HEK293 (cell line): Measurements from ENCODE around the gene INSRR.

Experiments used
- BCL11B ChIP-seq: fragments of 450-650 bp; formaldehyde crosslinking; IDR thresholded peaks from 2 replicates; pipeline ENCODE4 v1.5.1; 2016; ENCODE audit warnings: low read depth, missing biosample characterization, missing genetic modification characterization
- EGR2 ChIP-seq: fragments of 450-650 bp; formaldehyde crosslinking; IDR thresholded peaks from 2 replicates; pipeline ENCODE4 v1.5.1; 2016; ENCODE audit warnings: low read depth, missing biosample characterization, missing genetic modification characterization
- GLI2 ChIP-seq: fragments of 450-650 bp; formaldehyde crosslinking; IDR thresholded peaks from 2 replicates; pipeline ENCODE4; 2017; ENCODE audit warnings: missing biosample characterization, missing genetic modification characterization, low read depth, borderline replicate concordance
- GLIS2 ChIP-seq: fragments of 450-650 bp; formaldehyde crosslinking; IDR thresholded peaks from 2 replicates; pipeline ENCODE4 v1.5.1; 2016; ENCODE audit warnings: missing biosample characterization, missing genetic modification characterization
- KLF17 ChIP-seq: fragments of 450-650 bp; formaldehyde crosslinking; IDR thresholded peaks from 2 replicates; pipeline ENCODE4 v1.5.1; 2016; ENCODE audit warnings: missing biosample characterization, missing genetic modification characterization
- KLF7 ChIP-seq: fragments of 450-650 bp; formaldehyde crosslinking; IDR thresholded peaks from 2 replicates; pipeline ENCODE4 v1.5.1; 2016; ENCODE audit warnings: missing biosample characterization, missing genetic modification characterization, borderline replicate concordance
- KLF8 ChIP-seq: fragments of 450-650 bp; formaldehyde crosslinking; IDR thresholded peaks from 2 replicates; pipeline ENCODE4 v1.5.1; 2016; ENCODE audit warnings: missing biosample characterization, missing genetic modification characterization
- KLF9 ChIP-seq: fragments of 450-650 bp; formaldehyde crosslinking; IDR thresholded peaks from 2 replicates; pipeline ENCODE4 v1.5.1; 2016; ENCODE audit warnings: missing biosample characterization, missing genetic modification characterization, low read depth
- OSR2 ChIP-seq: fragments of 450-650 bp; formaldehyde crosslinking; IDR thresholded peaks from 2 replicates; pipeline ENCODE4 v1.5.1; 2016; ENCODE audit warnings: missing biosample characterization, missing genetic modification characterization
- PATZ1 ChIP-seq: fragments of 450-650 bp; formaldehyde crosslinking; IDR thresholded peaks from 2 replicates; pipeline ENCODE4 v1.5.1; 2016; ENCODE audit warnings: missing biosample characterization, missing genetic modification characterization
- PRDM1 ChIP-seq: fragments of 450-650 bp; formaldehyde crosslinking; IDR thresholded peaks from 2 replicates; pipeline ENCODE4; 2016; ENCODE audit warnings: missing biosample characterization, missing genetic modification characterization
- ZBTB21 ChIP-seq: fragments of 450-650 bp; formaldehyde crosslinking; IDR thresholded peaks from 2 replicates; pipeline ENCODE4 v1.5.1; 2017; ENCODE audit warnings: missing biosample characterization, missing genetic modification characterization
- ZBTB26 ChIP-seq: fragments of 450-650 bp; formaldehyde crosslinking; optimal IDR thresholded peaks from 2 replicates; pipeline ENCODE3; 2016; ENCODE audit warnings: missing biosample characterization, mild to moderate bottlenecking, missing genetic modification characterization
- ZBTB8A ChIP-seq: fragments of 450-650 bp; formaldehyde crosslinking; IDR thresholded peaks from 2 replicates; pipeline ENCODE4 v1.5.1; 2016; ENCODE audit warnings: missing biosample characterization, missing genetic modification characterization
- ZEB2 ChIP-seq: fragments of 450-650 bp; formaldehyde crosslinking; IDR thresholded peaks from 2 replicates; pipeline ENCODE4 v1.5.1; 2016; ENCODE audit warnings: missing biosample characterization, missing genetic modification characterization
- ZFHX2 ChIP-seq: fragments of 450-650 bp; formaldehyde crosslinking; conservative IDR thresholded peaks from 2 replicates; pipeline ENCODE4 v1.5.1; 2016; ENCODE audit warnings: missing biosample characterization, missing genetic modification characterization
- ZNF18 ChIP-seq: fragments of 450-650 bp; formaldehyde crosslinking; IDR thresholded peaks from 2 replicates; pipeline ENCODE4 v1.5.1; 2016; ENCODE audit warnings: missing biosample characterization, missing genetic modification characterization
- ZNF184 ChIP-seq: fragments of 450-650 bp; IDR thresholded peaks from 2 replicates; pipeline ENCODE4 v1.5.1; 2018; ENCODE audit warnings: missing biosample characterization, mild to moderate bottlenecking, missing genetic modification characterization
- ZNF335 ChIP-seq: fragments of 450-650 bp; formaldehyde crosslinking; conservative IDR thresholded peaks from 2 replicates; pipeline ENCODE4 v1.5.1; 2016; ENCODE audit warnings: missing biosample characterization, missing genetic modification characterization
- ZNF416 ChIP-seq: fragments of 450-650 bp; formaldehyde crosslinking; IDR thresholded peaks from 2 replicates; pipeline ENCODE4 v1.5.1; 2016; ENCODE audit warnings: missing biosample characterization, missing genetic modification characterization
- ZNF426 ChIP-seq: fragments of 450-650 bp; formaldehyde crosslinking; IDR thresholded peaks from 2 replicates; pipeline ENCODE4 v1.5.1; 2017; ENCODE audit warnings: missing biosample characterization, missing genetic modification characterization, mild to moderate bottlenecking, inconsistent platforms, moderate library complexity
- ZNF501 ChIP-seq: fragments of 450-650 bp; formaldehyde crosslinking; IDR thresholded peaks from 2 replicates; pipeline ENCODE4 v1.5.1; 2016; ENCODE audit warnings: missing biosample characterization, missing genetic modification characterization
- ZNF624 ChIP-seq: fragments of 450-650 bp; formaldehyde crosslinking; IDR thresholded peaks from 2 replicates; pipeline ENCODE4 v1.5.1; 2017; ENCODE audit warnings: missing biosample characterization, missing genetic modification characterization
- ZNF654 ChIP-seq: fragments of 450-650 bp; formaldehyde crosslinking; IDR thresholded peaks from 2 replicates; pipeline ENCODE4 v1.5.1; 2016; ENCODE audit warnings: low read depth, missing biosample characterization, missing genetic modification characterization
- ZNF747 ChIP-seq: fragments of 450-650 bp; formaldehyde crosslinking; IDR thresholded peaks from 2 replicates; pipeline ENCODE4 v1.5.1; 2016; ENCODE audit warnings: missing biosample characterization, missing genetic modification characterization
- ZNF791 ChIP-seq: fragments of 450-650 bp; formaldehyde crosslinking; IDR thresholded peaks from 2 replicates; pipeline ENCODE4 v1.5.1; 2016; ENCODE audit warnings: missing biosample characterization, missing genetic modification characterization
- ZSCAN16 ChIP-seq: fragments of 450-650 bp; formaldehyde crosslinking; IDR thresholded peaks from 2 replicates; pipeline ENCODE4 v1.5.1; 2016; ENCODE audit warnings: missing biosample characterization, missing genetic modification characterization

INSRR gene

GRCh38 chr1:156892190-156893047 is 33.5 kb upstream of the INSRR start (continued):
- TF ChIP-seq ZBTB26 (tag by site-specific recombination) (peak; percentile 33), KLF17 (peak; percentile 63), ZNF624 (tag by site-specific recombination) (no peak), ZNF654 (peak; percentile 57), KLF8 (tag by site-specific recombination) (peak; percentile 97), ZFHX2 (tag by site-specific recombination) (peak; percentile 94), PRDM1 (0 out of 2 replicates have a peak, but pooled peaks have one; percentile 34), KLF9 (peak; percentile 95), ZNF184 (tag by site-specific recombination) (no peak), GLI2 (tag by site-specific recombination) (no peak), OSR2 (tag by site-specific recombination) (no peak), KLF7 (tag by site-specific recombination) (no peak; the same call in 1 of the 2 replicates), GLIS2 (tag by site-specific recombination) (peak; percentile 81), ZNF416 (tag by site-specific recombination) (no peak), ZNF18 (tag by site-specific recombination) (peak; percentile 70; the same call in 1 of the 2 replicates), BCL11B (tag by site-specific recombination) (peak; percentile 73; the same call in 1 of the 2 replicates), ZEB2 (tag by site-specific recombination) (peak; percentile 61), ZNF335 (tag by site-specific recombination) (peak; percentile 90), PATZ1 (peak; percentile 84), ZNF426 (tag by site-specific recombination) (no peak), ZBTB8A (tag by site-specific recombination) (peak; percentile 74), ZNF501 (0 out of 2 replicates have a peak, but pooled peaks have one; percentile 54), EGR2 (tag by site-specific recombination) (peak; percentile 93), ZNF791 (no peak), ZNF747 (tag by site-specific recombination) (no peak), ZBTB21 (tag by site-specific recombination) (0 out of 2 replicates have a peak, but pooled peaks have one; percentile 6), ZSCAN16 (tag by site-specific recombination) (no peak)
- TF ChIP-seq, all 188 proteins: peak for 38
